HK-2 (cell line): ENCODE measurements around the gene PLCB2.

Source experiments
- DNase-seq: peaks from one replicate; pipeline ENCODE4 v3.0.0-alpha.2; 2018; ENCODE audit not compliant: unreplicated experiment

The PLCB2 gene

GRCh38 chr15:40249477-40250303 is 58.0 kb downstream of the PLCB2 start:
- no peak for DNase-seq

GRCh38 chr15:40248006-40248783 is 59.5 kb downstream of the PLCB2 start:
- no peak for DNase-seq

- DNase-seq: no peak
These were observed 60.2 kb downstream of the PLCB2 start for GRCh38 chr15:40247406-40247971.

GRCh38 chr15:40246496-40247280 is 61.0 kb downstream of the PLCB2 start:
- no peak for DNase-seq

GRCh38 chr15:40245666-40246450 is 61.9 kb downstream of the PLCB2 start:
- no peak for DNase-seq

GRCh38 chr15:40244961-40245523 is 62.7 kb downstream of the PLCB2 start:
- no peak for DNase-seq

- no peak for DNase-seq
These were observed 64.5 kb downstream of the PLCB2 start for GRCh38 chr15:40243126-40243810.

GRCh38 chr15:40242601-40243000 is 65.1 kb downstream of the PLCB2 start:
- DNase-seq: no peak

GRCh38 chr15:40242213-40242599 is 65.5 kb downstream of the PLCB2 start:
- no peak for DNase-seq

GRCh38 chr15:40241269-40242212 is 66.2 kb downstream of the PLCB2 start:
- DNase-seq: no peak

- DNase-seq: no peak
These were observed 67.0 kb downstream of the PLCB2 start for GRCh38 chr15:40240619-40241221.

- DNase-seq: no peak
These were observed 67.8 kb downstream of the PLCB2 start for GRCh38 chr15:40239693-40240618.

- DNase-seq: no peak
These were observed 68.4 kb downstream of the PLCB2 start for GRCh38 chr15:40239404-40239692.

- peak; percentile 77 for DNase-seq
These were observed 69.0 kb downstream of the PLCB2 start, which contains the start of gene PAK6 for GRCh38 chr15:40238532-40239403. Gene PAK6, plus strand, starts transcription at chr15:40239063. Its CDS starts 25,723 bp downstream, at chr15:40264786.
